Astrocyte of the spinal cord (primary cell): ENCODE measurements around the gene GAA.

ENCODE experiments used
- DNase-seq: peaks from one replicate; pipeline ENCODE4 v3.0.0; 2011; ENCODE audit warnings: low read depth, low spot score
- H3K4me3 ChIP-seq: 2 replicates; pipeline ENCODE4 v1.5.1; 2011; ENCODE audit warnings: low read depth, mild to moderate bottlenecking, low read length, moderate library complexity
- in situ Hi-C: cut with HindIII; loops from 2 replicates; pipeline ENCODE4 v1.10.0; 2017; ENCODE audit warnings: low sequenced_read_pairs
- TF ChIP-seq, protein P1 (sequence below): IDR thresholded peaks from 2 replicates; pipeline ENCODE4 v1.5.1; 2012; ENCODE audit warnings: low read depth, mild to moderate bottlenecking, low read length, inconsistent platforms

Gene GAA

DNA sequence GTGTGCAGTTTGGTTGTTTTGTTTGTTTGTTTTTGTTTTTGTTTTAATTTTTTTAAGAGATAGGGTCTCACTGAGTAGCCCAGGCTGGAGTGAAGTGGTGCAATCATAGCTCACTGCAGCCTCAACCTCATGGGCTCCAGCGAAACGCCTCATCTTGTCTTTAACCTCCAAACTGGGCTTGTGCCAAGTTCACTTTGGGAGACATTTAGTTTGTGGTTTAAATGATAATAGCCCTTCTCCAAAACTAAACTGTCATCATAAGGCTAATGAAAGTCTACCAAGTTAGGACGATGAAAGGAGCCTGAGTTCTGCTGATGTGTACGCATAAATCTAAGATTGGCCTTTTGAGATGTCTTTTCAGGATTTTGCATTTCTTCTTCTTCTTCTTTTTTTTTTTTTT lies 62.0 kb downstream of the GAA start:
- TF ChIP-seq, protein P1, sequence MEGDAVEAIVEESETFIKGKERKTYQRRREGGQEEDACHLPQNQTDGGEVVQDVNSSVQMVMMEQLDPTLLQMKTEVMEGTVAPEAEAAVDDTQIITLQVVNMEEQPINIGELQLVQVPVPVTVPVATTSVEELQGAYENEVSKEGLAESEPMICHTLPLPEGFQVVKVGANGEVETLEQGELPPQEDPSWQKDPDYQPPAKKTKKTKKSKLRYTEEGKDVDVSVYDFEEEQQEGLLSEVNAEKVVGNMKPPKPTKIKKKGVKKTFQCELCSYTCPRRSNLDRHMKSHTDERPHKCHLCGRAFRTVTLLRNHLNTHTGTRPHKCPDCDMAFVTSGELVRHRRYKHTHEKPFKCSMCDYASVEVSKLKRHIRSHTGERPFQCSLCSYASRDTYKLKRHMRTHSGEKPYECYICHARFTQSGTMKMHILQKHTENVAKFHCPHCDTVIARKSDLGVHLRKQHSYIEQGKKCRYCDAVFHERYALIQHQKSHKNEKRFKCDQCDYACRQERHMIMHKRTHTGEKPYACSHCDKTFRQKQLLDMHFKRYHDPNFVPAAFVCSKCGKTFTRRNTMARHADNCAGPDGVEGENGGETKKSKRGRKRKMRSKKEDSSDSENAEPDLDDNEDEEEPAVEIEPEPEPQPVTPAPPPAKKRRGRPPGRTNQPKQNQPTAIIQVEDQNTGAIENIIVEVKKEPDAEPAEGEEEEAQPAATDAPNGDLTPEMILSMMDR, result no peak
- H3K4me3 ChIP-seq, result no peak overlapping the region
- no peak for DNase-seq
- in situ Hi-C loops, result no loop called here

- TF ChIP-seq, protein P1, result no peak
- no peak overlapping the region for H3K4me3 ChIP-seq
- DNase-seq, result no peak
- in situ Hi-C loops, result no loop called here
Observed at GRCh38 chr17:80164185-80164584, 62.8 kb downstream of the GAA start.

- no peak for DNase-seq
- H3K4me3 ChIP-seq, result no peak overlapping the region
- TF ChIP-seq, protein P1, result no peak
- in situ Hi-C loops, result no loop called here
Observed at GRCh38 chr17:80166446-80166845, 65.1 kb downstream of the GAA start.

DNA sequence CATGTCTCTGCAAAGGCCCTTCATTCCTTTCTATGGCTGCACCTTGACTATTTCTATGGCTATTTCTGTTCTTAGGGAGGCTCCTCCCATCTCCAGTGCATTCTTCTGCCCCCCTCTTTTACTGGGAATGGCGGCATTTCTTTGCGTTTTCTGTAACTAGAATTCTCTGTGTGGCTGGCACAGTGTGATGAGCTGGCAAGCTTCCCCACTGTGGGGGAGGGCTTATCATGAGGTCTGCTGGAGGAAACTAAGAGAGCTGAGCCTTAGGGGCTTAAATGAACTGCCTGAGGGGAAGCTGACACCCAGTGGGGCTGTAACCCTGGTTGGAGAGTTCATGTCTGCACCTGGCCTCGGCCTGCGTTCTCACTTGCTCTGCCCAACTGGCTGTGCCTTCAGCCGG lies 67.0 kb downstream of the GAA start:
- in situ Hi-C loops, result no loop called here
- TF ChIP-seq, protein P1, result no peak
- no peak for DNase-seq
- H3K4me3 ChIP-seq, result no peak overlapping the region

- in situ Hi-C loops, result no loop called here
- no peak for DNase-seq
- no peak overlapping the region for H3K4me3 ChIP-seq
- TF ChIP-seq, protein P1, result no peak
Observed at GRCh38 chr17:80169107-80169506, 67.7 kb downstream of the GAA start.
